Measurements from ENCODE around the gene BTK.
"Not testable (repeated sequence)": the region's sequence is repeated elsewhere in the genome, so short reads cannot be mapped to it uniquely, and the experiment has no call there.

Gene BTK

GRCh38 chrX:101347859-101348451, 38.0 kb downstream of the BTK start:
- no peak for DNase-seq (ENCODE audit: low read depth in 3 of 3, low spot score in 1 of 3)

DNA sequence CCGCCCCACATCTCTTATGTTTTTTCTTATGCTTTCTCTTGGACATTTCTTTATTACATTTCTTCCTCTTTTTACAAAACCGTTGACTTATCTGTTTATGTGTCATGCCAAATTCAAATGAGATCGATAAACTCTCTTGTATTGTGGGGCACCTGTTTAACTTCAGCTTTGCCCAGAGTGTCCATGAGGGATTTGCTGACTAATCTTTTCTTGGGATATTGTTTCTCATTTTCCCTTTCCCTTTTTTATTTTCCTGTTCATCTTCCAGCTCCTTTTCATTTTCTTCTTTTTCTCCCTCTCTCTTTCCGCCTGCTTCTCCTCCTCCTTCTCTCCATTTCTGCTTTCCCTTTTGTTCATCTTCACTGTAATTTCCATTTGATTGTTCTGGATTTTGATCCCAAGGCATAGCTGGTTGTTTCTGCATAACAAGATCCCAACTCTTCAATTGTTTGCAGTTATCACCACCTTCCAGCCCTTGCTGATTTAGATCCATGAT, 48.2 kb downstream of the BTK start:
- no peak for DNase-seq (ENCODE audit: low read depth in 3 of 3, low spot score in 1 of 3)

- not testable (repeated sequence) for DNase-seq (ENCODE audit: low read depth in 3 of 3, low spot score in 1 of 3)
Measured at GRCh38 chrX:101334310-101334709, 51.7 kb downstream of the BTK start.

DNA sequence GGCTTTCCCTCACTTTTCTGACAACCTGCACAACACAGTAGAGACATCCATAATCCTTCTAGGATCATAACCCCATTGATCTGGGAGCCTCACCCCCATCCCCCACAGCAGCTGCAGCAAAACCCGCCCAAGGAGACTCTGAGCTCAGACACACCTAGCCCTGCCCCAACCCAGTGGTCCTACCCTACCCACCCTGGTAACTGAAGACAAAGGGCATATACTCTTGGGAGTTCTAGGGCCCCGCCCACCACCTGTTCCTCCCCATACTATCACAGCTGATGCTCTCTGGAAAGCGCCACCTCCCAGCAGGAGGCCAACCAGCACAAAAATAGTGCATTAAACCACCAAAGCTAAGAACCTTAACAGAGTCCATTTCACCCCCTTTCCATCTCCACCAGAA, 59.4 kb downstream of the BTK start:
- DNase-seq (ENCODE audit: low read depth in 3 of 3, low spot score in 1 of 3): not testable (repeated sequence)

- DNase-seq (ENCODE audit: low read depth in 3 of 3, low spot score in 1 of 3): no peak
Measured at GRCh38 chrX:101303790-101304189, 82.2 kb downstream of the BTK start.

All from stimulated activated CD4-positive, alpha-beta T cell treated with anti-CD3 and anti-CD28 coated beads, TNF-alpha, amount 100 ng/mL, for 1 hour (primary cell).